DOHH2 (cell line): Measurements from ENCODE around the gene ZRANB3.

Source experiments
- H3F3A ChIP-seq: fragments of 200-600 bp; sonication (generic), shearing (Covaris generic); 2 replicates; pipeline ENCODE4 v1.6.0; 2016; ENCODE audit warnings: antibody characterized with exemption, mild to moderate bottlenecking; ENCODE audit not compliant: control insufficient read depth, insufficient read depth
- H3K27ac ChIP-seq: fragments of 200-600 bp; sonication (generic); 2 replicates; pipeline ENCODE4 v1.5.1; 2014; ENCODE audit warnings: low read depth, mild to moderate bottlenecking, low read length, moderate library complexity
- H3K27me3 ChIP-seq: fragments of 200-600 bp; sonication (generic); 2 replicates; pipeline ENCODE4 v1.6.1; 2014; ENCODE audit warnings: mild to moderate bottlenecking, low read length, mixed read lengths; ENCODE audit not compliant: control insufficient read depth
- H3K36me3 ChIP-seq: fragments of 200-600 bp; sonication (generic); 2 replicates; pipeline ENCODE4 v1.6.1; 2014; ENCODE audit warnings: mild to moderate bottlenecking, low read length, moderate library complexity, mixed read lengths; ENCODE audit not compliant: control insufficient read depth
- H3K4me1 ChIP-seq: fragments of 200-600 bp; sonication (generic); 2 replicates; pipeline ENCODE4 v1.6.1; 2014; ENCODE audit warnings: mild to moderate bottlenecking, low read length, mixed read lengths; ENCODE audit not compliant: control insufficient read depth
- H3K4me2 ChIP-seq: fragments of 200-600 bp; sonication (generic); 2 replicates; pipeline ENCODE4 v1.6.0; 2014; ENCODE audit warnings: mild to moderate bottlenecking, low read length, moderate library complexity
- H3K4me3 ChIP-seq: fragments of 200-600 bp; sonication (generic); 2 replicates; pipeline ENCODE4 v1.5.1; 2014; ENCODE audit warnings: mild to moderate bottlenecking, low read length, mixed read lengths
- H3K79me2 ChIP-seq: fragments of 200-600 bp; sonication (generic); 2 replicates; pipeline ENCODE4 v1.6.1; 2014; ENCODE audit warnings: mild to moderate bottlenecking, low read length, mixed read lengths; ENCODE audit not compliant: control insufficient read depth
- H3K9me2 ChIP-seq: fragments of 200-600 bp; sonication (generic); replicated peaks from 2 replicates; pipeline ENCODE4 v1.6.1; 2014; ENCODE audit warnings: mild to moderate bottlenecking, low read length, mixed read lengths; ENCODE audit not compliant: control insufficient read depth
- H3K9me3 ChIP-seq: fragments of 200-600 bp; sonication (generic); 2 replicates; pipeline ENCODE4 v1.6.1; 2014; ENCODE audit warnings: antibody characterized with exemption, low read length, mixed read lengths; ENCODE audit not compliant: control insufficient read depth, insufficient read depth
- H4K20me1 ChIP-seq: fragments of 200-600 bp; sonication (generic); 2 replicates; pipeline ENCODE4 v1.6.0; 2014; ENCODE audit warnings: low read depth, mild to moderate bottlenecking, antibody characterized with exemption, low read length, moderate library complexity; ENCODE audit not compliant: control insufficient read depth, insufficient read depth
- CTCF ChIP-seq: fragments of 200-600 bp; sonication (generic); IDR thresholded peaks from one replicate; pipeline ENCODE4 v1.5.1; 2014; ENCODE audit warnings: antibody characterized with exemption, mild to moderate bottlenecking, low read depth, low read length; ENCODE audit not compliant: poor library complexity, severe bottlenecking
- EZH2phosphoT487 ChIP-seq: fragments of 200-600 bp; sonication (generic); IDR thresholded peaks from 2 replicates; pipeline ENCODE4 v1.6.1; 2017; ENCODE audit warnings: borderline replicate concordance, mild to moderate bottlenecking, antibody characterized with exemption, low read length, moderate library complexity, mixed read lengths

ZRANB3 gene

GRCh38 chr2:135154962-135155361 is 376.1 kb downstream of the ZRANB3 start:
- no peaks in the 10 kb centered on the region for H3F3A ChIP-seq
- H3K4me1 ChIP-seq = peaks cover 10% of the 10 kb centered on the region
- H3K79me2 ChIP-seq = no peaks in the 10 kb centered on the region
- TF ChIP-seq CTCF (no peak), EZH2phosphoT487 (no peak)
- no peaks in the 10 kb centered on the region for H3K9me3 ChIP-seq
- H3K4me2 ChIP-seq = no peak overlapping the region
- no peaks in the 10 kb centered on the region for H3K9me2 ChIP-seq
- H3K36me3 ChIP-seq = peaks cover 92% of the 10 kb centered on the region
- H3K4me3 ChIP-seq = no peak overlapping the region
- no peaks in the 10 kb centered on the region for H4K20me1 ChIP-seq
- H3K27me3 ChIP-seq = no peaks in the 10 kb centered on the region
- no peak overlapping the region for H3K27ac ChIP-seq

- Histone ChIP-seq H3K27ac (no peak overlapping the region), H3F3A (no peaks in the 10 kb centered on the region), H3K27me3 (no peaks in the 10 kb centered on the region), H3K9me2 (no peaks in the 10 kb centered on the region), H3K79me2 (no peaks in the 10 kb centered on the region), H3K4me3 (no peak overlapping the region), H3K36me3 (peaks cover 75% of the 10 kb centered on the region), H3K9me3 (no peaks in the 10 kb centered on the region), H3K4me2 (no peak overlapping the region), H4K20me1 (no peaks in the 10 kb centered on the region), H3K4me1 (peaks cover 10% of the 10 kb centered on the region)
- TF ChIP-seq CTCF = no peak
- TF ChIP-seq EZH2phosphoT487 = no peak
Measured at GRCh38 chr2:135152361-135152760, 378.7 kb downstream of the ZRANB3 start.

- no peaks in the 10 kb centered on the region for H4K20me1 ChIP-seq
- no peaks in the 10 kb centered on the region for H3K27me3 ChIP-seq
- H3F3A ChIP-seq = no peaks in the 10 kb centered on the region
- no peak overlapping the region for H3K27ac ChIP-seq
- H3K4me3 ChIP-seq = no peak overlapping the region
- peaks cover 10% of the 10 kb centered on the region for H3K4me1 ChIP-seq
- TF ChIP-seq CTCF = no peak
- no peak for TF ChIP-seq EZH2phosphoT487
- H3K9me3 ChIP-seq = no peaks in the 10 kb centered on the region
- H3K4me2 ChIP-seq = no peak overlapping the region
- no peaks in the 10 kb centered on the region for H3K79me2 ChIP-seq
- H3K9me2 ChIP-seq = no peaks in the 10 kb centered on the region
- peaks cover 70% of the 10 kb centered on the region for H3K36me3 ChIP-seq
Measured at GRCh38 chr2:135151615-135152014, 379.4 kb downstream of the ZRANB3 start.

GRCh38 chr2:135150725-135151124 is 380.3 kb downstream of the ZRANB3 start:
- peaks cover 62% of the 10 kb centered on the region for H3K36me3 ChIP-seq
- H4K20me1 ChIP-seq = no peaks in the 10 kb centered on the region
- H3K27me3 ChIP-seq = no peaks in the 10 kb centered on the region
- H3K79me2 ChIP-seq = no peaks in the 10 kb centered on the region
- no peak overlapping the region for H3K27ac ChIP-seq
- H3K4me3 ChIP-seq = no peak overlapping the region
- no peaks in the 10 kb centered on the region for H3F3A ChIP-seq
- no peak for TF ChIP-seq CTCF
- no peak for TF ChIP-seq EZH2phosphoT487
- H3K4me1 ChIP-seq = peaks cover 10% of the 10 kb centered on the region
- H3K9me2 ChIP-seq = no peaks in the 10 kb centered on the region
- no peak overlapping the region for H3K4me2 ChIP-seq
- H3K9me3 ChIP-seq = no peaks in the 10 kb centered on the region
